Epithelial cell of esophagus (primary cell): ENCODE data around the gene KIZ.

ENCODE experiments used
- DNase-seq: peaks from one replicate; pipeline ENCODE4 v3.0.0; 2010; ENCODE audit warnings: low read depth
- H3K4me3 ChIP-seq: 2 replicates; pipeline ENCODE4 v1.5.1; 2011; ENCODE audit warnings: mild to moderate bottlenecking, low read length, control low read depth
- CTCF ChIP-seq: IDR thresholded peaks from 2 replicates; pipeline ENCODE4 v1.5.1; 2011; ENCODE audit warnings: low read depth, mild to moderate bottlenecking, low read length, control low read depth, inconsistent platforms; ENCODE audit not compliant: insufficient read depth; ENCODE audit errors: missing control alignments

Gene KIZ

DNA sequence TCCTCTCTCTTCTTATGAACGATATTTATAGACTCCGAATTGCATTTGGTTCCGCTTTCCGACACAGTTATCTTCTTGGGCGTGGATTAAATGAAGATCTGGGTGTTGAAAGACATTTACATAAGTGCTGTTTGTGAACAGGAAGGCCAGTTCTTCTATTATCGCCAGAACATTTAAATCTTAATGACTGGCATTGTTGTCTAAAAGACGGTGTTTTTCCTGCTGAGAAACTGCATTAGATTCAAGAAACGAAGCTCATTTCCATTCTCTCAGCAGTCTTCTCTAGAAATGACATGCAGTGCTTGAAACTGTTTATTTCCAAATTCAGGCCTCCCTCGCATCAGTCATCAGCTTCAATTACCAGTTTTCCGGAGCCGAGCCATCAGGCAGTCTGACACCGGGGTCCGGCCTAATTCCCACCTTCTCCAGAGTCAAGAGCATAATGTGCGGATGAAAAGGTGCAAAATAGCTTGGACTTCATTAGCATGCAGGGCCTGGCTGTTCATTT is 35.7 kb upstream of the KIZ start:
- TF ChIP-seq CTCF = no peak
- no peak overlapping the region for H3K4me3 ChIP-seq
- no peak for DNase-seq

- H3K4me3 ChIP-seq = no peak overlapping the region
- no peak for DNase-seq
- no peak for TF ChIP-seq CTCF
Measured at GRCh38 chr20:21090721-21091120, 35.2 kb upstream of the KIZ start.

GRCh38 chr20:21092806-21093205 is 33.1 kb upstream of the KIZ start:
- no peak for DNase-seq

GRCh38 chr20:21096321-21097043 is 29.4 kb upstream of the KIZ start:
- peak; percentile 57 for DNase-seq
- no peak for TF ChIP-seq CTCF

More at GRCh38 chr20:21092806-21093205, 33.1 kb upstream of the KIZ start:
- TF ChIP-seq CTCF = no peak
- no peak overlapping the region for H3K4me3 ChIP-seq

GRCh38 chr20:21099751-21100577 is 25.9 kb upstream of the KIZ start:
- H3K4me3 ChIP-seq = peak overlapping the region; percentile 13
- no peak for TF ChIP-seq CTCF
- peak; percentile 30 for DNase-seq

More at GRCh38 chr20:21096321-21097043, 29.4 kb upstream of the KIZ start:
- H3K4me3 ChIP-seq = no peak overlapping the region

DNA sequence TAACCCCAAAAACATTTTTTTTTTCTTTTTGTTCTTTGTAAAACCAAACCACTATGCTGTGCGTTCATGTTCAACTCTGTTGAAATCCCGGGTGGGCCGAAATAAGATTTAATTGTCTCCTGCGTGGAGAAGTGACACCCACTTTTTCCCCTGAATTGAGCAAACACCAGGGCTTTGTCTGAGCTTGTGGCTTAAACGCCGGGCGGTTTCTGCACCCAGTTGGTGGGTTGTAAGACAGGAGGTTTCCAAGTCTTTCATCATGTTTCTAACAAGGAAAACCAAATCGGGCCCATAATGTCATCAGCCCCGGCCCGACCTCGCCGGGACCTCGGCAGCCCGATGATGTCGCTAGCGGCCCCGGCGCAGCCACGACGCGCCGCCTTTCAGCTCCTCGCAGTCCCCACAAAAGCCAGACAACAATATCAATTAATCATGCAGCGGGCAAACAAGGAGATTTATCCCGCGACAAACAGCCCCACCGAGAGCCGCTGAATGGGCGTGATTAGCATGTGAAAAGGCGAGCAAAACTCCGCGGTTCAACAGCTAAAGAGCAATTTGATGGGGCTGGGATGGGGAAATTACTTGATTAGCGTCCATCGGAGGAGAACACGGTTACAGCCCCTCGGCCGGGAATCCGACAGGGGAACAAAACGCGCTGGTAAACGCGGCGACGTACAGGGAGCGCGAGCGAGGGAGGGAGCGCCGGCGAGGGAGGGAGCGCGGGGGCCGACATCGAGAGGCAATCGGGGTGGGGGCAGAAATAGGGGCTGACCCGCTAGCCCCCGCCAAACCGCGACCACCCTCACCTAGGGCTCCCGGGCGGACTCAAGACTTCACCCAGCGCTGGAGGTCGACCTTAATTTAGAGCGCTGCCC is 25.1 kb upstream of the KIZ start:
- peak overlapping the region; percentile 13 for H3K4me3 ChIP-seq
- DNase-seq = peak; percentile 5
- TF ChIP-seq CTCF = no peak
